Vagina (tissue), 2 donors: ENCODE data around the gene MRI1. TPM values are rescaled to one million over a fixed set of nuclear protein-coding genes. Genes with fewer than 3 reads are reported as not detected.

Experiments
- DNase-seq, 2 donors: peaks; one replicate each; pipeline ENCODE4 v3.0.0-alpha.2; 2017; ENCODE audit errors: extremely low spot score in 2 of 2
- H3K27ac ChIP-seq: fragments of 200-600 bp; sonication (generic); one replicate; pipeline ENCODE4 v1.5.1; 2019
- H3K27me3 ChIP-seq: fragments of 200-600 bp; sonication (generic); one replicate; pipeline ENCODE4 v1.5.1; 2019
- H3K36me3 ChIP-seq, 2 donors: fragments of 200-600 bp; sonication (generic); one replicate each; pipeline ENCODE4 v1.5.1; 2017 to 2019
- H3K4me1 ChIP-seq: fragments of 200-600 bp; sonication (generic); one replicate; pipeline ENCODE4 v1.5.1; 2019
- H3K4me3 ChIP-seq, 2 donors: fragments of 200-600 bp; sonication (generic); 1 replicate in 1 of 2; 2 replicates in 1 of 2; pipeline ENCODE4 v1.5.1; 2016 to 2019
- H3K9me3 ChIP-seq: fragments of 200-600 bp; sonication (generic); one replicate; pipeline ENCODE4 v1.5.1; 2019
- POLR2A ChIP-seq, 2 donors: fragments of 450-650 bp; IDR thresholded peaks; one replicate each; pipeline ENCODE4 v1.6.1; 2017; ENCODE audit warnings: antibody characterized with exemption in 2 of 2, mild to moderate bottlenecking in 2 of 2, moderate library complexity in 2 of 2
- POLR2AphosphoS5 ChIP-seq, 2 donors: sonication (generic); formaldehyde crosslinking; IDR thresholded peaks; one replicate each; pipeline ENCODE4 v1.9.0; 2017; ENCODE audit warnings: antibody characterized with exemption in 2 of 2, mild to moderate bottlenecking in 2 of 2, low read depth in 1 of 2; ENCODE audit not compliant: insufficient read depth in 1 of 2
- intact Hi-C: fragments of 100-400 bp; cut with DNase I; formaldehyde crosslinking; loops from one replicate; pipeline ENCODE4 v1.15.1; 2023
- total RNA-seq: library from RNA; depleted of rRNA; stranded (reverse); fragments of >200 nt; gene quantifications from one replicate; pipeline ENCODE4 v1.2.3, GENCODE V29; 2016
- TF ChIP-seq, protein P1 (sequence below), 3 experiments: fragments of 450-650 bp in 2 of 3; fragments of 200-600 bp in 1 of 3; sonication (generic) in 1 of 3; IDR thresholded peaks; one replicate each; pipeline ENCODE4 v1.5.1; 2017 to 2019; ENCODE audit warnings: antibody characterized with exemption in 3 of 3, mild to moderate bottlenecking in 2 of 3, moderate library complexity in 2 of 3

The MRI1 gene
- total RNA-seq, 1 donor from 2014 or later, result 69.0 TPM

DNA sequence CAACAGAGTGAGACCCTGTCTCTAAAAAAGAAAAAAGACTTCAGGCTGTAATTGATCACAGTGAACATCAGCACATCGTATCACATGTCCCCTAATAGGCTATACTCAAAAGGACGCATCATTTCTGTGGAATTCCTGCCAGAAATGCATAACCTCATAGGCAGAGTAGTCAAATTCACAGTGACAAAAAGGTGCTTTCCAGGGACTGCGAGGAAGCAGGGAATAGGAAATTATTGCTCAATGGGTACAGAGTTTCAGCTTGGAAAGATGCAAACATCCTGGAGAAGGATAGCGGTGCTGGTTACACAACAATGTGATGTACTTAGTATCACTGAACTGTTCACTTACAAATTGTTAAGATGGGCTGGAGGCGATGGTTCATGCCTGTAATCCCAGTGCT is 41.1 kb upstream of the MRI1 start:
- H3K4me1 ChIP-seq, result no peaks in the 10 kb centered on the region
- no peak for DNase-seq
- no peaks in the 10 kb centered on the region for H3K36me3 ChIP-seq
- no peaks in the 10 kb centered on the region for H3K9me3 ChIP-seq
- H3K4me3 ChIP-seq, result no peak overlapping the region
- no peak for TF ChIP-seq POLR2A (IDR thresholded peaks at IDR 0.05)
- TF ChIP-seq, protein P1, sequence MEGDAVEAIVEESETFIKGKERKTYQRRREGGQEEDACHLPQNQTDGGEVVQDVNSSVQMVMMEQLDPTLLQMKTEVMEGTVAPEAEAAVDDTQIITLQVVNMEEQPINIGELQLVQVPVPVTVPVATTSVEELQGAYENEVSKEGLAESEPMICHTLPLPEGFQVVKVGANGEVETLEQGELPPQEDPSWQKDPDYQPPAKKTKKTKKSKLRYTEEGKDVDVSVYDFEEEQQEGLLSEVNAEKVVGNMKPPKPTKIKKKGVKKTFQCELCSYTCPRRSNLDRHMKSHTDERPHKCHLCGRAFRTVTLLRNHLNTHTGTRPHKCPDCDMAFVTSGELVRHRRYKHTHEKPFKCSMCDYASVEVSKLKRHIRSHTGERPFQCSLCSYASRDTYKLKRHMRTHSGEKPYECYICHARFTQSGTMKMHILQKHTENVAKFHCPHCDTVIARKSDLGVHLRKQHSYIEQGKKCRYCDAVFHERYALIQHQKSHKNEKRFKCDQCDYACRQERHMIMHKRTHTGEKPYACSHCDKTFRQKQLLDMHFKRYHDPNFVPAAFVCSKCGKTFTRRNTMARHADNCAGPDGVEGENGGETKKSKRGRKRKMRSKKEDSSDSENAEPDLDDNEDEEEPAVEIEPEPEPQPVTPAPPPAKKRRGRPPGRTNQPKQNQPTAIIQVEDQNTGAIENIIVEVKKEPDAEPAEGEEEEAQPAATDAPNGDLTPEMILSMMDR (IDR thresholded peaks at IDR 0.05), result no peak
- H3K27ac ChIP-seq, result no peak overlapping the region
- no peaks in the 10 kb centered on the region for H3K27me3 ChIP-seq
- intact Hi-C loops, result no loop called here

DNA sequence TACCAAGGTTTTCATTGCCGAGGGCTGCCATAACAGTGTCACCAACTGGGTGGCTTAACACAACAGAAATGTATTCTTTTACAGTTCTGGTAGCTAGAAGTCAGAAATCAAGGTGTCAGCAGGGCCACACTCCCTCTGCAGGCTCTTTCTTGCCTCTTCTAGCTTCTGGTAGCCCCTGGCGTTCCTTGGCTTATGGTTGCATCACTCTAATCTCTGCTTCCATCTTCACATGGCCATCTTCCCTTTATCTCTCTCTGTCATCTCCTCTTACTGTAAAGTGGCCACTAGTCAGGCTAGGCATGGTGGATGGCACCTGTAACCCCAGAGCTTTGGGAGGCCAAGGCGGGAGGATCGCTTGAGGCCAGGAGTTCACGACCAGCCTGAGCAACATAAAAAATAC is 38.0 kb upstream of the MRI1 start:
- no peak for DNase-seq
- Histone ChIP-seq H3K36me3 (no peaks in the 10 kb centered on the region), H3K4me3 (no peak overlapping the region), H3K9me3 (no peaks in the 10 kb centered on the region), H3K4me1 (peaks cover 10% of the 10 kb centered on the region), H3K27me3 (no peaks in the 10 kb centered on the region), H3K27ac (no peak overlapping the region)
- TF ChIP-seq POLR2A (IDR thresholded peaks at IDR 0.05) (no peak), POLR2AphosphoS5 (IDR thresholded peaks at IDR 0.05; ENCODE audit: insufficient read depth in 1 of 2, low read depth in 1 of 2) (no peak)
- TF ChIP-seq, protein P1 (IDR thresholded peaks at IDR 0.05), result no peak
- intact Hi-C loops, result no loop called here

DNA sequence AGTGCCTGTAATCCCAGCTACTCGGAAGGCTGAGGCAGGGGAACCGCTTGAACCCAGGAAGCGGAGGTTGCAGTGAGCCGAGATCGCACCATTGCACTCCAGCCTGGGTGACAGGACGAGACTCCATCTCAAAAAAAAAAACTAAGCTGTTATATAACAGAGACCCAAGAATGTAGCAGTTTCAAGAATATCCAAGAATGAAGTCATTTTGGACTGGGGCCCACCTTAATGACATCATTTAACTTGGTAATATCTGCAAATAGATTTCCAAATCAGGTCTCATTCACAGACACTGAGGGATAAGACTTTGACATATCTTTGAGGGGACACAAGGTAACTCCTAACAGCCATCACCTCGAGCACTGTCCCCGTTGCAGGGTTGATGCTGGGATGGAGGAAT is 36.5 kb upstream of the MRI1 start:
- H3K4me1 ChIP-seq, result peaks cover 17% of the 10 kb centered on the region
- no peak overlapping the region for H3K4me3 ChIP-seq
- no peak for TF ChIP-seq POLR2AphosphoS5 (IDR thresholded peaks at IDR 0.05; ENCODE audit: insufficient read depth in 1 of 2, low read depth in 1 of 2)
- TF ChIP-seq, protein P1 (IDR thresholded peaks at IDR 0.05), result no peak
- TF ChIP-seq POLR2A (IDR thresholded peaks at IDR 0.05), result no peak
- intact Hi-C loops, result no loop called here
- no peak overlapping the region for H3K27ac ChIP-seq
- no peaks in the 10 kb centered on the region for H3K9me3 ChIP-seq
- no peaks in the 10 kb centered on the region for H3K36me3 ChIP-seq
- no peak for DNase-seq
- H3K27me3 ChIP-seq, result no peaks in the 10 kb centered on the region

DNA sequence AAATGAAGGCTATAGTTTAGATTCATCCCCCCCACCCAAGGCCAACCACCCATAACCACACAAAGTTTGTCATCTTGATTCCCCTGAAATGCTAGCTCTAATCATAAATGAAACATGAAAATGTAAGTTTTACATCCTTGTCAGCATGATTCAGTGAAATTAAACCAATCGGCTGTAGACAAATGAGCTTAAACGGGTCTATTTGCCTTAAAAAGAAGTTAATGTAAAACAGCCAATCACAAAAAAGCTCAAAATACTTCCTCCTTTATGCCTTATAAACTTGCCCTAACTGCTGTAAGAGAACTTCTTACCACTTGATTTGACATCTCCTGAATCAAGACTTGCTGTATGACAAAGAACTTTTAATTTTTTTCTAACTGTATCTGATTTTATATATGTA is 34.5 kb upstream of the MRI1 start:
- peak overlapping the region; percentile 98 for H3K27ac ChIP-seq
- intact Hi-C loops, result no loop called here

DNA sequence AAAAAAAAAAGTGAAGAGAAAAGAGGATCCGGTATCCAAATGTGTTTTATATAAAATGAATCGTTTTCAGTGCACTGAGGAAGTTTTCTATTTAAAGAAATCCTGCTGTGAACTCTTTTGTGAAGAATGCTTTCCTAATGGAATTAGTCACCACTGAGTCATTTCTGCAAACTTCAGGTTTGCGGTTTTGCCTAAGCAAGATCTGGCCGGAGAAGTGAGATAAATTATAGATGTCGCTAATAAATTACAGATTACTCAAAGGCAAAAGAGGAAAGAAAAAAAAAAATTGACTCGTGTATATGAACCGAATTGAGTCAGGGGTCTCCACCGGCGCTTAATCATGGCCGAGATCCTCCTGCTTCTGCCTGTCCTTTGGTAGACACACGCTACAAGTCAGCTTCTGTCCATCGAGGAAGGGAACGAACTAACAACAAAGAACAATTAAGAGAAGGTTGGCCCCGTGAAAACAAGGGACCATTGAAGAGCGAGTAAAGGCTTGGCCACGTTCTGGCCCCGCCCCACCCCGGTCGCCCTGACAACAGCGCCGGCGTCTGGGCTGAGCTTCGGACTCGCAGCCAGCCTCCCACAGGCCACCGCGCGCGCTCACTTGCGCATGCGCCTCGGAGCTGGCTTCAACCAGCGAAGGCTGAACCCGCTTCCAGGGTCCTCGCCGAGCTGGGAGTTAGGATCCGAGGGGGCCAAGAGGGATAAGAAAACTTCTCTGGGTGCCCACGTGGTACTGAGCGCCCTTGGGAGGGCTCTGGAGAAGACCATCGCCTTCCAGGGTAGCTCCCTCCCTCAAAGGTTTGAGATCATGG is 33.0 kb upstream of the MRI1 start:
- H3K27ac ChIP-seq, result peak overlapping the region; percentile 98
- peak in 1 of 2 donors; percentile 94 for DNase-seq
- no peaks in the 10 kb centered on the region for H3K27me3 ChIP-seq
- peak overlapping the region; percentile 51 to 59 for H3K4me3 ChIP-seq
- H3K36me3 ChIP-seq, result peaks cover 0 to 4% of the 10 kb centered on the region in 2 donors
- peak; percentile 83 to 92 for TF ChIP-seq POLR2AphosphoS5 (IDR thresholded peaks at IDR 0.05; ENCODE audit: insufficient read depth in 1 of 2, low read depth in 1 of 2)
- TF ChIP-seq, protein P1 (IDR thresholded peaks at IDR 0.05), result no peak
- TF ChIP-seq POLR2A (IDR thresholded peaks at IDR 0.05), result peak in 1 of 2 donors; percentile 17
- intact Hi-C loops, result no loop called here
- H3K9me3 ChIP-seq, result no peaks in the 10 kb centered on the region
- peaks cover 17% of the 10 kb centered on the region for H3K4me1 ChIP-seq

More for the DNA sequence above, 34.5 kb upstream of the MRI1 start:
- no peak for DNase-seq
- Histone ChIP-seq H3K4me3 (no peak overlapping the region), H3K9me3 (no peaks in the 10 kb centered on the region), H3K27me3 (no peaks in the 10 kb centered on the region), H3K36me3 (peaks cover 0 to 4% of the 10 kb centered on the region in 2 donors), H3K4me1 (peaks cover 17% of the 10 kb centered on the region)
- TF ChIP-seq POLR2A (IDR thresholded peaks at IDR 0.05), result no peak
